GM19328 (cell line): ENCODE results near the gene UBE2H.
"Not testable (repeated sequence)": the region's sequence is repeated elsewhere in the genome, so short reads cannot be mapped to it uniquely, and the experiment has no call there.

Experiments
- ATAC-seq: cut with Tn5 transposase; IDR thresholded peaks from one replicate; pipeline ENCODE4 v1.9.1; 2021; ENCODE audit warnings: mild to moderate bottlenecking, moderate library complexity; ENCODE audit not compliant: unreplicated experiment

The UBE2H gene

GRCh38 chr7:129952653-129953560 is at the start of gene UBE2H:
Gene UBE2H, minus strand, starts transcription at chr7:129952960. Its CDS starts 405 bp downstream, at chr7:129952555.
- ATAC-seq, result peak; percentile 61

GRCh38 chr7:129998446-129998845 is 45.7 kb upstream of the UBE2H start:
- ATAC-seq, result no peak

GRCh38 chr7:129997285-129997684 is 44.5 kb upstream of the UBE2H start:
- ATAC-seq, result no peak

- no peak for ATAC-seq
Measured at GRCh38 chr7:129993275-129993674, 40.5 kb upstream of the UBE2H start.

GRCh38 chr7:129990403-129991192 is 37.8 kb upstream of the UBE2H start:
- ATAC-seq, result no peak

GRCh38 chr7:129989466-129989865 is 36.7 kb upstream of the UBE2H start:
- no peak for ATAC-seq

GRCh38 chr7:129986600-129986999 is 33.8 kb upstream of the UBE2H start:
- no peak for ATAC-seq

- no peak for ATAC-seq
Measured at GRCh38 chr7:129980667-129981066, 27.9 kb upstream of the UBE2H start.

- ATAC-seq, result no peak
Measured at GRCh38 chr7:129975309-129975708, 22.5 kb upstream of the UBE2H start.

- no peak for ATAC-seq
Measured at GRCh38 chr7:129970816-129971215, 18.1 kb upstream of the UBE2H start.

GRCh38 chr7:129969881-129970446 is 17.2 kb upstream of the UBE2H start:
- ATAC-seq, result no peak

GRCh38 chr7:129968592-129969383 is 16.0 kb upstream of the UBE2H start:
- ATAC-seq, result no peak

GRCh38 chr7:129960204-129960475 is 7.4 kb upstream of the UBE2H start:
- ATAC-seq, result not testable (repeated sequence)

- no peak for ATAC-seq
Measured at GRCh38 chr7:129959471-129960203, 6.9 kb upstream of the UBE2H start.

- ATAC-seq, result no peak
Measured at GRCh38 chr7:129958643-129959470, 6.1 kb upstream of the UBE2H start.

- no peak for ATAC-seq
Measured at GRCh38 chr7:129955993-129956543, 3.3 kb upstream of the UBE2H start.

- peak; percentile 6 for ATAC-seq
Measured at GRCh38 chr7:129952086-129952652, 591 bp downstream of the UBE2H start.

GRCh38 chr7:129951226-129952085 is 1.3 kb downstream of the UBE2H start:
- no peak for ATAC-seq
